ENCODE data around the gene TPCN2. TPM values are rescaled to one million over a fixed set of nuclear protein-coding genes. Genes with fewer than 3 reads are reported as not detected.

The TPCN2 gene
- total and polyA plus RNA-seq, 2 of the 8 experiments (the other 6 are each of a cell fraction or from before 2014, with no cell fraction given): 9.7 to 18.6 TPM

DNA sequence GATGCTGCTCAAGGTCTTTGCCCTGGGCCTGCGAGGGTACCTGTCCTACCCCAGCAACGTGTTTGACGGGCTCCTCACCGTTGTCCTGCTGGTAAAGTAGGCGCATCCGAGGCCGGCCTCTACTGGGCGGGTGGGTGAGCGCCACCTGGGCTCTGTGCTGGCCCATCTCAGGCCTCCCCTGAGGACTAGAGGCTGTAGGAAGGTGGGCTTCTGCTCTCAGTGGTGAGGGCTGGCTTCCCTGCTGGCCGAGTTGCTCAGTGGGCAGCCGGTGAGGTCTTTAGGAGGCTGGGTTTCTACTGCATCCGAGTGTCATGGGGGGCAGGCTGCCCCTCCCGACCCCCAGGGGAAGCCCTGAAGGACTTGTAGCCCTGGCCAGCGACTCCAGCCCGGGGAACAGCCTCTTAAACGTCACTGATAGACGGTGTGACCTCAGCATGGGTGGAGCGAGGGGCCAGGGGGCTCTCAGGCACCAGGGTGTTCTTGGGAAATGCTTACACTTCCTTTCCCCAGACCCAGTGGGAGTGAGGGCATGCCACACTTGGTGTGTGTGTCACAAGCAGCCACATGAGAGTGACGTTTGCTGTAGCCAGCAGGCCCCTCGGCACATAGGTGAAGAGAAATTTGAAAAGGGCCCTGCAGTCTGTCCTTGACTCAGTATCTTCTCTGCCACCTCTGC is 30.3 kb downstream of the TPCN2 start:
- Histone ChIP-seq H2BK20ac (ENCODE audit: low read length) (no peak overlapping the region), H2BK12ac (ENCODE audit: low read depth, low read length) (no peak overlapping the region), H3K14ac (ENCODE audit: insufficient read length) (no peak overlapping the region), H3K23me2 (ENCODE audit: low read depth, low read length) (peaks cover 2% of the 10 kb centered on the region; the same call in 1 of the 2 replicates), H3K27me3 (replicated peaks in 1 of 4; ENCODE audit: control insufficient read depth in 3 of 4, extremely low read depth in 1 of 4, insufficient read depth in 3 of 4, low read length in 3 of 4) (no peaks in the 10 kb centered on the region), H4K91ac (replicated peaks; ENCODE audit: insufficient read length, low read length) (no peak overlapping the region), H3K4me1 (replicated peaks in 1 of 4; ENCODE audit: control insufficient read depth in 3 of 4, insufficient read depth in 4 of 4, low read length in 3 of 4) (no peaks in the 10 kb centered on the region), H2BK5ac (ENCODE audit: low read depth, low read length) (no peak overlapping the region), H2AK5ac (ENCODE audit: low read depth, low read length) (no peak overlapping the region), H3K23ac (ENCODE audit: insufficient read length) (no peak overlapping the region), H3K79me1 (ENCODE audit: low read depth, low read length) (no peaks in the 10 kb centered on the region; the same call in 1 of the 2 replicates), H3K79me2 (ENCODE audit: control insufficient read depth in 1 of 2, insufficient read depth in 2 of 2, low read length in 2 of 2) (no peaks in the 10 kb centered on the region), H2AFZ (ENCODE audit: low read length) (no peak overlapping the region), H3K18ac (ENCODE audit: extremely low read depth, low read length) (no peak overlapping the region), H3K27ac (ENCODE audit: low read depth, low read length) (no peak overlapping the region), H3K36me3 (ENCODE audit: control insufficient read depth in 2 of 4, insufficient read depth in 4 of 4, low read length in 3 of 4) (peaks cover 4 to 11% (median 9%) of the 10 kb centered on the region in 4 experiments; a peak in 7 of 8 replicates), H3K56ac (replicated peaks; ENCODE audit: insufficient read length, low read depth, low read length) (no peak overlapping the region), H4K8ac (ENCODE audit: extremely low read depth, insufficient read depth, low read length) (no peak overlapping the region), H3K4me2 (ENCODE audit: insufficient read depth in 1 of 2, low read depth in 2 of 2, low read length in 2 of 2) (no peak overlapping the region), H4K20me1 (replicated peaks in 1 of 2; ENCODE audit: control insufficient read depth in 1 of 2, insufficient read depth in 2 of 2, low read length in 2 of 2) (peaks cover 5 to 15% of the 10 kb centered on the region in 2 experiments), H2BK120ac (replicated peaks; ENCODE audit: low read depth, low read length) (no peak overlapping the region), H3K9ac (replicated peaks in 1 of 4; ENCODE audit: extremely low read depth in 1 of 4, low read depth in 3 of 4, low read length in 3 of 4) (no peak overlapping the region), H3K4ac (replicated peaks; ENCODE audit: insufficient read length, low read depth, low read length) (no peak overlapping the region), H3K4me3 (ENCODE audit: extremely low read depth in 1 of 4, insufficient read depth in 2 of 4, low read depth in 3 of 4, low read length in 4 of 4) (no peak overlapping the region), H3K9me3 (ENCODE audit: insufficient read depth in 2 of 2, low read depth in 1 of 2, low read length in 1 of 2) (no peaks in the 10 kb centered on the region), H4K5ac (ENCODE audit: insufficient read length, low read depth, low read length) (no peak overlapping the region), H2BK15ac (ENCODE audit: low read length) (no peak overlapping the region)
- TF ChIP-seq CHD1 (IDR thresholded peaks at IDR 0.05; ENCODE audit: low read depth, low read length): no peak
- no peak for TF ChIP-seq POLR2AphosphoS5 (IDR thresholded peaks at IDR 0.05; ENCODE audit: low read depth, low read length)
- no peak for TF ChIP-seq CBX8 (IDR thresholded peaks at IDR 0.05; ENCODE audit: borderline replicate concordance, low read depth, low read length)
- TF ChIP-seq CHD2 (IDR thresholded peaks at IDR 0.05; ENCODE audit: low read length): no peak
- no peak for TF ChIP-seq GTF2F1 (IDR thresholded peaks at IDR 0.05; ENCODE audit: borderline replicate concordance, low read depth, low read length)
- TF ChIP-seq POU5F1 (IDR thresholded peaks at IDR 0.05; ENCODE audit: low read depth, low read length): no peak
- no peak for TF ChIP-seq NANOG (IDR thresholded peaks at IDR 0.05; ENCODE audit: insufficient read depth, low read depth, low read length, poor library complexity, severe bottlenecking)
- 94% methylated on average over 15 of the region's 20 CpGs; no CpG with 5 or more reads in 1 of the 2 experiments for WGBS, 2 experiments (ENCODE audit: extremely low coverage in 1 of 2, insufficient coverage in 1 of 2, insufficient read length in 1 of 2, insufficient replicate concordance in 2 of 2, low coverage in 1 of 2, low lambda C conversion rate in 2 of 2, missing lambda C conversion rate in 1 of 2)
- ChIA-PET POLR2A (ENCODE audit: partially characterized antibody) (interaction anchor here (1.0 kb wide), 1 partner anchor 30 kb away, joined by 3 read pairs; the partner anchor contains the start of gene TPCN2), CTCF (ENCODE audit: partially characterized antibody) (interaction anchor here (1.5 kb wide), 1 partner anchor 121 kb away, joined by 3 read pairs; no protein-coding TSS in a partner anchor)
- no peak for FAIRE-seq
- no peak for DNase-seq (ENCODE audit: low read depth in 1 of 2, low spot score in 2 of 2)
